K562 (cell line): ENCODE measurements around the gene NRG2.

Source experiments
- CTCF ChIP-seq, 3 experiments: IDR thresholded peaks in 2 of 3; conservative IDR thresholded peaks in 1 of 3; 2 replicates each; pipeline ENCODE4 v1.5.1; 2011 to 2012; ENCODE audit warnings: low read length in 3 of 3, mild to moderate bottlenecking in 3 of 3, control low read depth in 2 of 3, improper control_type of control experiment in 1 of 3, inconsistent platforms in 1 of 3, low read depth in 1 of 3, mixed read lengths in 1 of 3, moderate library complexity in 1 of 3; ENCODE audit not compliant: insufficient read depth in 2 of 3
- GATAD2B ChIP-seq: fragments of 450-650 bp; IDR thresholded peaks from 2 replicates; pipeline ENCODE4 v1.6.1; 2017; ENCODE audit warnings: mild to moderate bottlenecking, borderline replicate concordance
- RERE ChIP-seq: sonication (generic); formaldehyde crosslinking; IDR thresholded peaks from 2 replicates; pipeline ENCODE4 v1.8.0; 2023; ENCODE audit warnings: missing genetic modification reagents, mild to moderate bottlenecking, borderline replicate concordance
- RFX5 ChIP-seq: IDR thresholded peaks from 2 replicates; pipeline ENCODE4 v1.6.1; 2011; ENCODE audit warnings: low read depth, mild to moderate bottlenecking, improper control_type of control experiment, low read length

GRCh38 chr5:139867109-139867508 lies 176.0 kb downstream of the NRG2 start:
- no peak for TF ChIP-seq RFX5
- no peak for TF ChIP-seq RERE
- TF ChIP-seq GATAD2B: no peak
- TF ChIP-seq CTCF (IDR thresholded peaks at IDR 0.05 in 2 of 3, conservative IDR thresholded peaks at IDR 0.05 in 1 of 3; ENCODE audit: insufficient read depth in 2 of 3, low read depth in 1 of 3, low read length in 3 of 3): no peak
